ENCODE measurements around the gene ZBTB8B. TPM values are rescaled to one million over a fixed set of nuclear protein-coding genes. Genes with fewer than 3 reads are reported as not detected.
"Not testable (repeated sequence)": the region's sequence is repeated elsewhere in the genome, so short reads cannot be mapped to it uniquely, and the experiment has no call there.

ZBTB8B gene
- polyA plus RNA-seq, 1 donor from 2014 or later, result 5.0 TPM

- H3K79me2 ChIP-seq (replicated peaks; ENCODE audit: insufficient read depth, low read length), result no peaks in the 10 kb centered on the region
- H3F3A ChIP-seq (ENCODE audit: insufficient read depth, low read length, poor library complexity, severe bottlenecking), result no peaks in the 10 kb centered on the region
- H4K20me1 ChIP-seq (ENCODE audit: insufficient read depth), result no peaks in the 10 kb centered on the region
- H3K9me3 ChIP-seq (ENCODE audit: low read length), result no peaks in the 10 kb centered on the region
- H2AFZ ChIP-seq (ENCODE audit: low read depth, low read length), result no peak overlapping the region
- no peaks in the 10 kb centered on the region for H3K36me3 ChIP-seq (ENCODE audit: insufficient read depth, low read length)
- no peaks in the 10 kb centered on the region for H3K27me3 ChIP-seq (ENCODE audit: insufficient read depth, low read depth, low read length)
- H3K9me2 ChIP-seq (ENCODE audit: insufficient read depth, low read length), result no peaks in the 10 kb centered on the region
- no peak overlapping the region for H3K9ac ChIP-seq (ENCODE audit: low read length)
- H3K4me3 ChIP-seq (ENCODE audit: low read length), result no peak overlapping the region
- TF ChIP-seq REST (IDR thresholded peaks at IDR 0.05; ENCODE audit: borderline replicate concordance), result no peak
- TF ChIP-seq MXI1 (conservative IDR thresholded peaks at IDR 0.05; ENCODE audit: poor library complexity, severe bottlenecking), result no peak
- no peak for TF ChIP-seq EP300 (conservative IDR thresholded peaks at IDR 0.05; ENCODE audit: poor library complexity, severe bottlenecking)
- TF ChIP-seq EZH2 (IDR thresholded peaks at IDR 0.05; ENCODE audit: borderline replicate concordance, insufficient read depth, low read length, poor library complexity, severe bottlenecking), result no peak
- no peak for TF ChIP-seq TAF1 (IDR thresholded peaks at IDR 0.05; ENCODE audit: low read depth)
- H3K27ac ChIP-seq (ENCODE audit: low read length), result no peak overlapping the region
- H3K4me2 ChIP-seq (ENCODE audit: low read length), result no peak overlapping the region
Measured at GRCh38 chr1:32454726-32455125, 10.1 kb upstream of the ZBTB8B start.

DNA sequence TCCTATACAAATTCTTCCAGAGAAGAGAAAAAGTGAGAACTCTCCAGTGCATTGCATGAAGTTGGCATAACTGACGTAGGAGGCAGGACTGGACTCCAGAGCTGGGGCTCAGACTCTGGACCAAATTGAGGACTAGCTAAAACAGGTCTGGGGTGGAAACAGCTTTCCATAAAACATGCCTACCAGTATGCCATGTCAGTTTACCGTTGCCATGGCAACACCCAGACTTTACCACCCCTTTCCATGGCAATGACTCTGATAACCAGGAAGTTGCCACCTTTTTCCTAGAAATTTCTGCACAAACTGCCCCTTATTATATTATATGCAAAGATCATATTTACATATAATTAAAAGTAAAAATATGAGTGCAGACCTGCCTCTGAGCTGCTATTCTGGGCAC lies 8.9 kb upstream of the ZBTB8B start:
- Histone ChIP-seq H3K9ac (ENCODE audit: low read length) (no peak overlapping the region), H3K27me3 (ENCODE audit: insufficient read depth, low read depth, low read length) (no peaks in the 10 kb centered on the region), H2AFZ (ENCODE audit: low read depth, low read length) (no peak overlapping the region), H3K9me3 (ENCODE audit: low read length) (no peaks in the 10 kb centered on the region), H3K4me2 (ENCODE audit: low read length) (no peak overlapping the region), H3K79me2 (replicated peaks; ENCODE audit: insufficient read depth, low read length) (no peaks in the 10 kb centered on the region), H3K9me2 (ENCODE audit: insufficient read depth, low read length) (no peaks in the 10 kb centered on the region), H3K4me3 (ENCODE audit: low read length) (no peak overlapping the region), H3F3A (ENCODE audit: insufficient read depth, low read length, poor library complexity, severe bottlenecking) (no peaks in the 10 kb centered on the region), H3K36me3 (ENCODE audit: insufficient read depth, low read length) (no peaks in the 10 kb centered on the region), H4K20me1 (ENCODE audit: insufficient read depth) (no peaks in the 10 kb centered on the region), H3K27ac (ENCODE audit: low read length) (no peak overlapping the region)
- TF ChIP-seq EZH2 (IDR thresholded peaks at IDR 0.05; ENCODE audit: borderline replicate concordance, insufficient read depth, low read length, poor library complexity, severe bottlenecking), result no peak
- no peak for TF ChIP-seq MXI1 (conservative IDR thresholded peaks at IDR 0.05; ENCODE audit: poor library complexity, severe bottlenecking)
- no peak for TF ChIP-seq POLR2AphosphoS5 (IDR thresholded peaks at IDR 0.05)
- TF ChIP-seq REST (IDR thresholded peaks at IDR 0.05; ENCODE audit: borderline replicate concordance), result no peak
- no peak for TF ChIP-seq EP300 (conservative IDR thresholded peaks at IDR 0.05; ENCODE audit: poor library complexity, severe bottlenecking)
- no peak for TF ChIP-seq SMC3 (conservative IDR thresholded peaks at IDR 0.05; ENCODE audit: poor library complexity)
- TF ChIP-seq RAD21 (conservative IDR thresholded peaks at IDR 0.05), result no peak
- TF ChIP-seq TAF1 (IDR thresholded peaks at IDR 0.05; ENCODE audit: low read depth), result no peak
- no peak for TF ChIP-seq CTCF (IDR thresholded peaks at IDR 0.05; ENCODE audit: poor library complexity, severe bottlenecking)

GRCh38 chr1:32458798-32459197 lies 6.1 kb upstream of the ZBTB8B start:
- H3K27ac ChIP-seq (ENCODE audit: low read length); H3K4me3 ChIP-seq (ENCODE audit: low read length); H4K20me1 ChIP-seq (ENCODE audit: insufficient read depth); H3K36me3 ChIP-seq (ENCODE audit: insufficient read depth, low read length); H3K79me2 ChIP-seq (replicated peaks; ENCODE audit: insufficient read depth, low read length); H3K4me2 ChIP-seq (ENCODE audit: low read length); H3K9ac ChIP-seq (ENCODE audit: low read length); H3F3A ChIP-seq (ENCODE audit: insufficient read depth, low read length, poor library complexity, severe bottlenecking); H3K9me3 ChIP-seq (ENCODE audit: low read length); H3K9me2 ChIP-seq (ENCODE audit: insufficient read depth, low read length); H2AFZ ChIP-seq (ENCODE audit: low read depth, low read length); H3K27me3 ChIP-seq (ENCODE audit: insufficient read depth, low read depth, low read length): not testable (repeated sequence)

GRCh38 chr1:32462977-32463376 lies 1.9 kb upstream of the ZBTB8B start:
- not testable (repeated sequence) for H3K79me2 ChIP-seq (replicated peaks; ENCODE audit: insufficient read depth, low read length); H3K27ac ChIP-seq (ENCODE audit: low read length); H4K20me1 ChIP-seq (ENCODE audit: insufficient read depth); H3K9me3 ChIP-seq (ENCODE audit: low read length); H3K4me2 ChIP-seq (ENCODE audit: low read length); H3F3A ChIP-seq (ENCODE audit: insufficient read depth, low read length, poor library complexity, severe bottlenecking); H2AFZ ChIP-seq (ENCODE audit: low read depth, low read length); H3K4me3 ChIP-seq (ENCODE audit: low read length); H3K27me3 ChIP-seq (ENCODE audit: insufficient read depth, low read depth, low read length); H3K9ac ChIP-seq (ENCODE audit: low read length); H3K9me2 ChIP-seq (ENCODE audit: insufficient read depth, low read length); H3K36me3 ChIP-seq (ENCODE audit: insufficient read depth, low read length)

All from neural cell (in vitro differentiated cells).